HG03378 (cell line): ENCODE measurements around the gene CERK.

Experiments used
- ATAC-seq: cut with Tn5 transposase; IDR thresholded peaks from one replicate; pipeline ENCODE4 v1.9.1; 2021; ENCODE audit warnings: mild to moderate bottlenecking, moderate library complexity; ENCODE audit not compliant: unreplicated experiment

The CERK gene

GRCh38 chr22:46679706-46680269 lies 58.3 kb downstream of the CERK start:
- ATAC-seq, result no peak

- no peak for ATAC-seq
These were observed 59.0 kb downstream of the CERK start for GRCh38 chr22:46678785-46679700.

- no peak for ATAC-seq
These were observed 59.9 kb downstream of the CERK start for GRCh38 chr22:46678003-46678657.

- ATAC-seq, result no peak
These were observed 60.6 kb downstream of the CERK start for GRCh38 chr22:46677323-46678002.

GRCh38 chr22:46676881-46677280 lies 61.2 kb downstream of the CERK start:
- no peak for ATAC-seq

- ATAC-seq, result no peak
These were observed 61.6 kb downstream of the CERK start for GRCh38 chr22:46676479-46676878.

- ATAC-seq, result no peak
These were observed 62.1 kb downstream of the CERK start for GRCh38 chr22:46675938-46676337.

- no peak for ATAC-seq
These were observed 62.6 kb downstream of the CERK start for GRCh38 chr22:46675479-46675878.

GRCh38 chr22:46674906-46675305 lies 63.1 kb downstream of the CERK start:
- no peak for ATAC-seq

- no peak for ATAC-seq
These were observed 63.7 kb downstream of the CERK start for GRCh38 chr22:46674367-46674781.

- no peak for ATAC-seq
These were observed 64.3 kb downstream of the CERK start for GRCh38 chr22:46673662-46674236.

GRCh38 chr22:46673205-46673604 lies 64.8 kb downstream of the CERK start:
- ATAC-seq, result no peak

- ATAC-seq, result no peak
These were observed 65.3 kb downstream of the CERK start for GRCh38 chr22:46672731-46673130.

- ATAC-seq, result no peak
These were observed 66.1 kb downstream of the CERK start for GRCh38 chr22:46671824-46672432.

- no peak for ATAC-seq
These were observed 68.9 kb downstream of the CERK start for GRCh38 chr22:46669201-46669600.

GRCh38 chr22:46668116-46668515 lies 69.9 kb downstream of the CERK start:
- no peak for ATAC-seq

- ATAC-seq, result no peak
These were observed 70.8 kb downstream of the CERK start for GRCh38 chr22:46667245-46667623.

- ATAC-seq, result no peak
These were observed 71.3 kb downstream of the CERK start for GRCh38 chr22:46666577-46667244.

- no peak for ATAC-seq
These were observed 72.2 kb downstream of the CERK start for GRCh38 chr22:46665751-46666280.
